Measurements from ENCODE around the gene NUDT19. TPM values are rescaled to one million over a fixed set of nuclear protein-coding genes. Genes with fewer than 3 reads are reported as not detected.

NUDT19 gene
- total and polyA plus RNA-seq, 2 experiments from 2014 or later: 2.4 to 3.9 TPM

DNA sequence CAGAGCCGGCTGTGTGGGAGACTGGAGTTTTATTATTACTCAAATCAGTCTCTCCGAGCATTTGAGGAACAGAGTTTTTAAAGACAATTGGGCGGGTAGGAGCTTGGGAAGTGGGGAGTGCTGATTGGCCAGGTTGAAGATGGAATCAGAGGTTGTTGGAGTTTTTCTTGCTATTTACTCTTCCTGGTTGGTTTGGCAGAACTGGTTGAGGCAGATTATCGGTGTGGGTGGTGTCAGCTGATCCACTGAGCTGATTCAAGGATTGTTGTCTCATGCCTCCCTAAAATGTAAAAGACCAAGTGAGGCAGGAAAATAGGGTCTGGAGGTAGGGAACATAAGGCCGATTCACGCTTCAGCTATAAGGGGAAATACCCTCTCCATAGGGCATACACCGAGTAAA, 26.7 kb downstream of the NUDT19 start (continued):
- TF ChIP-seq ZNF462 (CRISPR knock-in tag; IDR thresholded peaks at IDR 0.05) (no peak), ZNF114 (CRISPR knock-in tag; IDR thresholded peaks at IDR 0.05) (no peak)

DNA sequence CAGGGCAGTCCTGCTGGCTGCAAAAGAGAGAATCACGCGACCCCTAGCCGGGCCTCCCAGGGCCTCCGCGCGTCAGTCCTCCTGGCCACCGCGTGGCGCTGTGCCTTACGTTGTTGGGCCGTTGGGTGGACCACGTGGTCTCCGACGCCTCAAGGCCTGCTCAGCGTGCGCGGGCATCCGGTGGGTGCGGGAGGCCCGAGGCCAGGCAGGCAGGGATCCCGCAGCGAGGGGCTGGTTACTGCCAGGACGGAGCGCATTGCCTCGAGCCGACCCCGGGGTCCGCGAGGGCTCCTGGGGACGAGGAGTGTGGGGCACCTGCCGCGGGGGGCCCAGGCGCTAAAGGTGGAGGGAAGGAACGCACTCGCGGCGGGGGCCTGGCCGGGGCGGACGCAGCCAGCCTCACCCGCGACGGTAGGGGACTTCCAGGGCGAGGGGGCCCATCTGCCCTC, 28.0 kb downstream of the NUDT19 start, which contains the start of gene TDRD12:
TDRD12 (plus strand) TSS at position 157 of the 449 bp plus-strand sequence. CDS start 306 bp downstream, outside the sequence.
- peak; percentile 74 for DNase-seq (ENCODE audit: low spot score)
- H3K4me3 ChIP-seq: no peak within 1 kb of the TSS
- TF ChIP-seq, protein P1, sequence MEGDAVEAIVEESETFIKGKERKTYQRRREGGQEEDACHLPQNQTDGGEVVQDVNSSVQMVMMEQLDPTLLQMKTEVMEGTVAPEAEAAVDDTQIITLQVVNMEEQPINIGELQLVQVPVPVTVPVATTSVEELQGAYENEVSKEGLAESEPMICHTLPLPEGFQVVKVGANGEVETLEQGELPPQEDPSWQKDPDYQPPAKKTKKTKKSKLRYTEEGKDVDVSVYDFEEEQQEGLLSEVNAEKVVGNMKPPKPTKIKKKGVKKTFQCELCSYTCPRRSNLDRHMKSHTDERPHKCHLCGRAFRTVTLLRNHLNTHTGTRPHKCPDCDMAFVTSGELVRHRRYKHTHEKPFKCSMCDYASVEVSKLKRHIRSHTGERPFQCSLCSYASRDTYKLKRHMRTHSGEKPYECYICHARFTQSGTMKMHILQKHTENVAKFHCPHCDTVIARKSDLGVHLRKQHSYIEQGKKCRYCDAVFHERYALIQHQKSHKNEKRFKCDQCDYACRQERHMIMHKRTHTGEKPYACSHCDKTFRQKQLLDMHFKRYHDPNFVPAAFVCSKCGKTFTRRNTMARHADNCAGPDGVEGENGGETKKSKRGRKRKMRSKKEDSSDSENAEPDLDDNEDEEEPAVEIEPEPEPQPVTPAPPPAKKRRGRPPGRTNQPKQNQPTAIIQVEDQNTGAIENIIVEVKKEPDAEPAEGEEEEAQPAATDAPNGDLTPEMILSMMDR (conservative IDR thresholded peaks at IDR 0.05; ENCODE audit: low read depth in 2 of 2): peak; percentile 66 to 75
- no peak for TF ChIP-seq CREB1 (CRISPR knock-in tag; IDR thresholded peaks at IDR 0.05; ENCODE audit: low read depth)
- H3K79me2 ChIP-seq (replicated peaks; ENCODE audit: insufficient read depth): no peaks in the 10 kb centered on the region
- no peaks in the 10 kb centered on the region for H3F3A ChIP-seq (replicated peaks; ENCODE audit: low read depth)
- no peak within 1 kb of the TSS for H3K27ac ChIP-seq (ENCODE audit: low read depth)
- Mint-ChIP-seq H3K27ac (no peak within 1 kb of the TSS), H3K4me1 (peaks cover 4% of the 10 kb centered on the region; the same call in 2 of the 3 replicates), H3K36me3 (ENCODE audit: low read depth) (no peaks in the 10 kb centered on the region), H3K27me3 (ENCODE audit: insufficient read depth, low read depth, poor library complexity) (peaks cover 10% of the 10 kb centered on the region), H3K9me3 (peaks cover 3% of the 10 kb centered on the region; the same call in 1 of the 3 replicates), H3K4me3 (no peak within 1 kb of the TSS)
- ATAC-seq: peak; percentile 87
- no peak within 1 kb of the TSS for H3K4me2 ChIP-seq
- H2AFZ ChIP-seq: peak within 1 kb of the TSS; percentile 80; the same call in 1 of the 2 replicates
- no peaks in the 10 kb centered on the region for H3K36me3 ChIP-seq (ENCODE audit: insufficient read depth)
- H3K4me1 ChIP-seq (ENCODE audit: insufficient read depth): no peaks in the 10 kb centered on the region
- H3K9me2 ChIP-seq (ENCODE audit: insufficient read depth): no peaks in the 10 kb centered on the region
- no peaks in the 10 kb centered on the region for H4K20me1 ChIP-seq (replicated peaks; ENCODE audit: insufficient read depth)
- H3K27me3 ChIP-seq (ENCODE audit: insufficient read depth): no peaks in the 10 kb centered on the region

Measured in GM23338 (cell line).